GM19324 (cell line): Measurements from ENCODE around the gene DTWD1.
"Not testable (repeated sequence)": the region's sequence is repeated elsewhere in the genome, so short reads cannot be mapped to it uniquely, and the experiment has no call there.

Experiments used
- ATAC-seq: cut with Tn5 transposase; IDR thresholded peaks from one replicate; pipeline ENCODE4 v1.9.1; 2021; ENCODE audit warnings: mild to moderate bottlenecking, moderate library complexity; ENCODE audit not compliant: unreplicated experiment, low FRiP score

DTWD1 gene

GRCh38 chr15:49645277-49645676 is 24.4 kb downstream of the DTWD1 start:
- ATAC-seq = no peak

- no peak for ATAC-seq
Measured at GRCh38 chr15:49645941-49646340, 25.1 kb downstream of the DTWD1 start.

GRCh38 chr15:49646891-49647290 is 26.0 kb downstream of the DTWD1 start:
- no peak for ATAC-seq

- no peak for ATAC-seq
Measured at GRCh38 chr15:49649987-49650386, 29.1 kb downstream of the DTWD1 start.

- no peak for ATAC-seq
Measured at GRCh38 chr15:49650676-49651075, 29.8 kb downstream of the DTWD1 start.

- no peak for ATAC-seq
Measured at GRCh38 chr15:49652922-49653321, 32.1 kb downstream of the DTWD1 start.

- ATAC-seq = no peak
Measured at GRCh38 chr15:49656734-49657133, 35.9 kb downstream of the DTWD1 start.

GRCh38 chr15:49664716-49665115 is 43.9 kb downstream of the DTWD1 start:
- no peak for ATAC-seq

- ATAC-seq = not testable (repeated sequence)
Measured at GRCh38 chr15:49666486-49666885, 45.6 kb downstream of the DTWD1 start.

- no peak for ATAC-seq
Measured at GRCh38 chr15:49669288-49669687, 48.4 kb downstream of the DTWD1 start.

- ATAC-seq = no peak
Measured at GRCh38 chr15:49673861-49674260, 53.0 kb downstream of the DTWD1 start.

GRCh38 chr15:49674370-49674769 is 53.5 kb downstream of the DTWD1 start:
- no peak for ATAC-seq

GRCh38 chr15:49675041-49675440 is 54.2 kb downstream of the DTWD1 start:
- ATAC-seq = no peak

GRCh38 chr15:49678655-49679054 is 57.8 kb downstream of the DTWD1 start:
- no peak for ATAC-seq

- ATAC-seq = no peak
Measured at GRCh38 chr15:49686599-49686998, 65.8 kb downstream of the DTWD1 start.

GRCh38 chr15:49688135-49688790 is 67.4 kb downstream of the DTWD1 start:
- ATAC-seq = no peak

- ATAC-seq = no peak
Measured at GRCh38 chr15:49692514-49693090, 71.8 kb downstream of the DTWD1 start.

GRCh38 chr15:49693498-49693897 is 72.7 kb downstream of the DTWD1 start:
- ATAC-seq = no peak

GRCh38 chr15:49696433-49696832 is 75.6 kb downstream of the DTWD1 start:
- ATAC-seq = no peak

GRCh38 chr15:49697121-49697520 is 76.3 kb downstream of the DTWD1 start:
- ATAC-seq = no peak

GRCh38 chr15:49702982-49703381 is 82.1 kb downstream of the DTWD1 start:
- not testable (repeated sequence) for ATAC-seq
